ENCODE results near the gene CALN1.
"Not testable (repeated sequence)": the region's sequence is repeated elsewhere in the genome, so short reads cannot be mapped to it uniquely, and the experiment has no call there.

The CALN1 gene

DNA sequence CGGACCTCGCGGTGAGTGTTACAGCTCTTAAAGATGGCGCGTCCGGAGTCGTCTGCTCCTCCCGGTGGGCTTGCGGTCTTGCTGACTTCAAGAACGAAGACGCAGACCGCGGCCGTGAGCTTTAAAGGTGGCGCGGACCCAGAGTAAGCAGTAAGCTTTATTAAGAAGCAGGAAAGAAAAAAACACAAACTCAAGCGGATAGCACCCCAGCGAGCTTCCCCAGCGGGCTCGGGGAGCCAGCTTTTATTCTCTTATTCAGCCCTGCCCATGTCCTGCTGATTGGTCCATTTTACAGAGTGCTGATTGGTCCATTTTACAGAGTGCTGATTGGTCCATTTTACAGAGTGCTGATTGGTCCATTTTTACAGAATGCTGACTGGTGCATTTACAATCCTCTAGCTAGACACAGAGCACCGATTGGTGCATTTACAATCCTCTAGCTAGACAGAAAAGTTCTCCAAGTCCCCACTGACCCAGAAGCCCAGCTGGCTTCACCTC is at the start of gene CALN1:
Gene CALN1 (minus strand): TSS at position 218 of the 498 bp plus-strand sequence.
- not testable (repeated sequence) for DNase-seq (ENCODE audit: low read depth in 2 of 2)

DNA sequence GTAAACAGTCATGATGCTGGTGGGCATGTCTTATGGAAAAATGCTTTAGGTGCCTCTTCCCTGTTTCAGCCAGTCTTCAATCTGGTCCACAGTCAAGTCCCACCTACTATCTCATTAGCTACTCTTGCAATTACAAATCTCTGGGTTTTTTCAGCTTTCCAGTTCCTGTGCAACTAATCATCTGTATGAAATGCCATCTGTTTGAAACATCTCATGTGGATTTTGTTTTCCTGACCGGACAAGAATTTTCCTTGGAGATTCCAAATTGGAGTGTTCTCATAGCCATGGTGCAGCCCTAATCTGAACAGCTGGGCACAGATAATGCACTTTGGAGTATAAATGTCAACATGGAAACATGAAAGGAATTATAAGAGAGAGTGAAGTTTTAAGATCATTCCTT is 41.3 kb upstream of the CALN1 start:
- no peak for DNase-seq (ENCODE audit: low read depth in 2 of 2)

DNA sequence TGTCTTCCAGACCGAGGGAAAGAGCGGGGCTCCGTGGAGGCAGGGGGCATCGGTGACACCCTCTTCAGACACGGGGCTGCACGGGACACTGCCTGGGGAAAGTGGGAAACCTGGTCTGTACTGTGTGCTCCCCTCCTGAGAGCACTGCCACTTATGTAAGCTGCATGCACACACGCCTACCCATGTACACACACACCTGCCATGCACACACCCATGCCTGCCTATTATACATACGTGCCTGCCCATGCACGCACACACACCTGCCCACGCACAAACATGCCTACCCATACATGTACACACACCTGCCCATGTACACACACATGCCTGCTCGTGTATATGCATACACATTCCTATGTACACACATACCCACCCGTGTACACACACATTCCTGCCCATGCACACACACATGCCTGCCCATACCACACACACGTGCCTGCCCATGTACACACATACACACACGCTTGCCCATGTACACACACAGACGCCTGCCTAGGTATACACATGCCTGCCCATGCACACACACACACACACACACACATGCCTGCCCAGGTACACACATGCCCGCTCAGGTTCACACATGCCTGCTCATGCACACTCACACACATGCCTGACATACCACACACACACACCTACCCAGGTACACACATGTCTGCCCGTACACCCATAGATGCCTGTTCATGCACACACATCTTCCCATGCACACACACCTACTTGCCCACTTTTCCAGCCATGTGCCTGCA is 35.5 kb upstream of the CALN1 start:
- DNase-seq (ENCODE audit: low read depth in 2 of 2), result no peak

DNA sequence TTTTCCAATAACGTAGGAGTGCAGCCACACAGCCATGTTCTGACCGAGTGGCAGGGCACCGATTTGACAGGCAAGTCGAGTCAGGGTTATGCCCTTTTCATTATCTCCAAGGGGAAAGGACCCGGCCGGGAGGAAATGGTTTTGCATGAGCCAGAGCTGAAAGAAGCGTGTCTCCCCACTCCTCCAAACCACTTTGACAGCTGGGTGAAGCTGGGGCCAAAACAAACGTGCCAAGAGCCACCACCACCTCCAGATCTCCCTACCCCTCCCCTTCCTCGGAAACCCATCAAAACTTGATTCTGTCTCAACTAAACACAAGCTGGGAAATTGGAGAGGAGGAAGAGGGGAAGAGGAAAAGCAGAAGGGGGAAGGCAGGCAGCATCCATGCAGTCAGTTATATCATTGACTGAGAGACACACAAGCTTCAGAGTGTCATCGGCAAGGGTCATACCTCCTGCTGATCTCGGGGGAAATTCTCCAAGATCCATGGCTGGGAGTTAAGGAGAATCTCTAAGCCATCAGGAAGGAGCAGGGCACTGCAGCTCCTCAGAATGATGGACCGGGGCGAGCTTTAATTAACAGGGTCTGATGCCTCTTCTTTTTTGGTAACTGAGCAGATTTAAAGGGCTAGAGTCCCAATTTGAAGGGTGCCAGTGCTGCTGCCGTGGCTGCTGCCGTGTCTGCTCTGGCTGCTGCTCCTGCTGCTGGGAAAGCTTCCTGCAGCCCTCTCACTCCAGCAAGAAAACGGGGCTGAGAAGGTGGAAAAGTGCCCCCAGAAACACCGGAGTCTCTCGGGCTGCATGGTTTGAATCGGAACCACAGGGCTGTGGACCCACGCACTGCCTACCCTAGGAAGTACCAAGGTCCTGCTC is 34.7 kb upstream of the CALN1 start:
- DNase-seq (ENCODE audit: low read depth in 2 of 2), result no peak

DNA sequence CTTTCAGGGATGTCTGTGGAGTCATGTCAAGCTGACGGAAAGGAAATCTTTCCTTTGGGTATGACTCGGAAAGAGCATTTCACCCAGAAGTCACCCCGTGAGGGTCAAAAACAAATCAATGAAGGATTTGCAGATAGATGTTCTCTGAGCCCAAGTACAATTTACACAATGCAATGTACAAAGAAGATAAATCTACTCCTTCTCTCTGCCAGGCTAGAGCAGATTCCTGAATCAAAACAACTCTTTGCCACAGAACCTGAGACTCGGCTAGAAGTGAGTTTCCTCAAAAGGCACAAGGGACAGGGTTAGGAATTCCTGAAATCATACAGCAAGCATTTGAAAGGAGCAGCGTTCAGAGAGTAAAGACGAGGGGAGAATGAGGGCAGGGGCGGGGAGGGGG is 34.0 kb upstream of the CALN1 start:
- no peak for DNase-seq (ENCODE audit: low read depth in 2 of 2)

DNA sequence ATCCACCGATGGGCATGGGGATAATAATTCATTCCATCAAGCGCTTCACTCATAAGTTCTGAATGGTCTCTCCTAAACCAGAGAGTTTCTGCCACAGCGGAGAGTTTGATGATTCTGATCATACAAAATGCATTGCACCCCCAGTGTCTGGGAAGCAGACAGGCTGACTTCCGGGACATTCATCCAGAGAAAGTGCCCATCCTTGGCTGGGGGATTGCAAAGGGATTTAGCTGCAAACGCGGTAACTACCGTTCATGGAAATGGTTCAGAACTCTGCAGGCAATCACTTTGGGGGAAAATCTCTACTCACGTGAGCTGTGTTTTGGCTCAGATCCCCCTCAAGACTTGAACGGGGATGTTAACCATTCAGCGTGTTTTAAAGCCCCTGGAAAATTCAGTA is 33.4 kb upstream of the CALN1 start:
- no peak for DNase-seq (ENCODE audit: low read depth in 2 of 2)

DNA sequence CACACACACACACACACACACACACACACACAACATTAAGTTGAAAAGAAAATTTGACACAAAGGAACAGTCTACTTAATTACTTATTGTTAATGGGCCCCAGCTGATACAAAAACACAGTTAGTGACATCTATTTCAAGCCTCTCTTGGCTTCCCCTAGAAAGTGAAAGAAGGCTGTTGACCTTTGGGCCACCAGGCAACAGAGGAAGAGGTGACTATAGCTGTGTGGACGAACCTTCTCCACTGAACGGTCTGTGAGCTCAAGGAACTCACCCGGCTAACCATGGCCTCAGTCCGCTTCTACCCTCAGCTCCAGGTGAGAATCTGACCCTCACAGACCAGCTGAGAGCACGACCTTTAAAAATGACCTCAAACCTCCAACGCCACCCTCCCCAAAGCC is 32.9 kb upstream of the CALN1 start:
- no peak for DNase-seq (ENCODE audit: low read depth in 2 of 2)

DNA sequence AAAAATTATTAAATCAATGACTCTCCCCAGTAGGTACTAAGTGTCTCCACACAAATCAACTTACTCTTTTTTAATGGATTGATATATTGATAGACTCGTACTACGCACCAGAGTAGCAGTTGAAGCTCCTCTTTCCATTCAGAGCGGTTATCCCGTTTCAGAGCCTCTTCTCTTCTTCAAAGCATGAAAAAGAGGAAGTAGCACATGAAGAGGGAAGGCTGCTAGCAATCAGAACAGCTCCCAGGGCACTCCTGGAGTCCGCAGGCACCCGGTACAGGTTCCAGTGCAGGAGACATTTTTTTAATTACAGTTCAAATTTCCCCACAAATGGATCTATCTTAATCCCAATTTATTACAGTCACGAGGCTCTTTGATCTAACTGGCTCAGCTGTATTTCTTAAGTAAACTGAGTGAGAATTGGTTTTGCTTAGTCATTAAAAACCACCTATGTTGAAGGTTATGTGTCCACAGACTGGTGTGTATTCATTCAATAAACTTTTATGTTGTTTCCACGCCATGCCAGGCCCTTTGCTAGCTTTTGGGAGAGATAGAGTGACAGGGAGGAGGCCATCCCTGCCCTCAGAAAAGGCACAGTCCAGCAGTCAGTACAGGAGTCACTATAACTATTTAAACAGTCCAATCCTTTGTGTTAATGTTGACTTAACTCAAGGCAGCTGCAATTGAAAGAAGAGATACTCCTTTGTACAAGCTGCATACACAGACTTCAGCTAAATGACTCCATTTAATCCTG is 32.1 kb upstream of the CALN1 start:
- DNase-seq (ENCODE audit: low read depth in 2 of 2), result no peak

DNA sequence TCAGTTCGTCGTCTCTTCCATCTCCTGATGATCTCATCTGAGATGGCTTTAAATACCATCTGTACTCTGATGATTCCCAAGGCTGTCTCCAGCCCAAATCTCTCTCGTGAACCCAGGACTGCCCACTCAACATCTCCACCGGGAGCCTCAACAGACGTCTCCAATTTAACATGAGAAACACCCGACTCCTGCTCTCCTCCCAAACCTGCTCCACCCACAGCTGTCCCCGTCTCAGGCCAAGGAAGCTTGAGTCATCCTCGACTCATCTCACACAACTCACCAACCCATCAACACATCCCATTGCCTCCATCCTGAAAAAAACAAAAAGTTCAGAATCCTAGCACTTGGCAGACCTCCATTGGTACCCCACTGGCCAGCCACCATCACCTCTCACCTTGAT is 29.7 kb upstream of the CALN1 start:
- DNase-seq (ENCODE audit: low read depth in 2 of 2), result no peak

DNA sequence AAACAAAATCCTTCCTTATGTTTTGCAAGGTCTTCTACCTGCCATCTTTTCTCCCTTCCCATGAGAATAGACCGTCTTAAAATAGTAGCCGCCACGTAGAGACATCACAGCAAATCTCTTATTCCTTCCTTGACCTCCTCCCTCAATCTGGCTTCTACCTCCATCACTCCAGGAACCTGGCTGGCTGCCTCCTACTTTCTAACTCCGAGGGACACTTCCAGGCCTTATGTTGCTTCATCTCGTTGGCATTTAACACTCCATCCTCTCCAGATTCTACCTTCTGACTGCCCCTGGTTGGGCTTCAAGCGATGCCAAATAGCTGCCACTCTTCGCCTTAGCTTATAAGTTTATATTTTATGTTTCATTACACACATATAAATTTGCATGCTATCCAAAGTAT is 26.4 kb upstream of the CALN1 start:
- DNase-seq (ENCODE audit: low read depth in 2 of 2), result no peak

DNA sequence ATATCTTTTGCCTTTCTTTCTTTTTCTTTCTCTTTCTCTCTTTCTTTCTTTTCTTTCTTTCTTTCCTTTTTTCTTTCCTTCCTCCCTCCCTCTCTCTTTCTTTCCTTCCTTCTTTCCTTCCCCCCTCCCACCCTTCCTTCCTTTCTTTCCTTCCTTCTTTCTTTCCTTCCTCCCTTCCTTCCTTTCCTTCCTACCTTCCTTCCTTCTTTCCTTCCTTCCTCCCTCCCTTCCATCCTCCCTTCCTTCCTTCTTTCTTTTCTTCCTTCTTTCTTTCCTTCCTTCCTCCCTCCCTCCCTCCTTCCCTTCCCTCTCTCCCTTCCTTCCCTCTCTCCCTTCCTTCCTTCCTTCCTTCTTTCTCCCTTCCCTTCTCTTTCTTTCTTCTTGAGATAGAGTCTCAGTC is 25.5 kb upstream of the CALN1 start:
- no peak for DNase-seq (ENCODE audit: low read depth in 2 of 2)

DNA sequence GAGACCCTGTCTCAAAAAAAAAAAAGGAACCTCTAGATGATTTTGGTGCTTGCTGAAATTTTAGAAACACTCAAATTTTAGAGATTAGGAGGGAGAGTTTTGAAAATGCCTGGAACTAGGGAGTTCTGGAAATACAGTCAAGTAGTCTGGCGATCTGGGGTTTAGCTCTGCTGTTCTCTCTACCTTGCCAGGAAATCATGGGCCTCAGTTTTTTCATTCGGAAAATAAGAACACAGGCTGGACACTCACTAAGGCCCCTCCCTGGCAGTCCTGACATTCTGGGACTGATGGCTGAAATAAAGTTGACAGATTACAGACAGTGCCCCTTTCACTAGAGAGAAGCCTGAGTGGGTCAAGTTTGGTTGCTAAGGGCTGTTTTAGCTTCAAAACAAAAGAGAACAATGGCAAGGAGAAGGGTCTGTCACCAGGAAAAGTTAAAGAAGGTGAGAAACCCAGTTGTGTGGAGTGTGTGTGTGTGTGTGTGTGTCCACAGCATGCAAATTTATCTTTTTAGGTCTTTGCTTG is 25.0 kb upstream of the CALN1 start:
- DNase-seq (ENCODE audit: low read depth in 2 of 2), result no peak

DNA sequence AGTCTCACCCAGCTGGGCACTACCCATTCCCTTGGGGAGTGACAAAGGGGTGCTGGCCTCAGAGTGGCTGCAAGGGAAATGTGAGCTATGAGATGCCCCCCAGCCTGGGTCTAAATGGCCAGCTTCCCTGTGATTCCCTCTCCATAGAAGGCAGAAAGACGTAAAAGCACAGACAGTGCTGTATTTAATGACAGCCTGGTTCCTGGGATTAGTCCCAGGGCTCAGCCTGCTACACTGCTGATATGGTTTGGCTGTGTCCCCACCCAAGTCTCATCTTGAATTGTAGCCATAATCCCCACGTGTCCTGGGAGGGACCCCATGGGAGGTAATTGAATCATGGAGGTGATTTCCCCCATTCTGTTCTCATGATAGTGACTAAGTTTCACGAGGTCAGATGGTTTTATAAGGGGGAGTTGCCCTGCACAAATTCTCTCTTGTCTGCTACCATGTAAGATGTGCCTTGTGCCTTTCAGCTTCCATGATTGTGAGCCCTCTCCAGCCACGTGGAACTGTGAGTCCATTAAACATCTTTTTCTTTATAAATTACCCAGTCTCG is 23.9 kb upstream of the CALN1 start:
- no peak for DNase-seq (ENCODE audit: low read depth in 2 of 2)

DNA sequence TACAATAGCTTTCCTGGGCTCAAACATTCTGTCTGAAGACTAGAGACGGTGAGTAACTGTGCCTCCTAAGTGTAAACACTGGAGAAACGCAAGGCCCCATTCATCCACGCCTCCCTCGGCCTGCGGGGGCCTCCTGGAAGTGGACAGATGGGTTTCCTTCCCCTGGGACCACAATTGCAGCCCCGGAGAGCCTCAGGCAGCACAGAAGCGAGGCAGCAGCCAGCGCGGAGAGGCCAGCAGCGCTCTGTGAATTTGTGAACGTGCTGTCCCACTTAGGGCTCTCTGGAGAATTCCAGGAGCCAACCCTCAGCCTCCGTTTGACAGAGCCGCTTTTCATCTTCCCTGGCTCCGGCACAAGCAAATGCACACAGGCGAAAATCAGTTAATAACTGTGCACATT is 23.2 kb upstream of the CALN1 start:
- no peak for DNase-seq (ENCODE audit: low read depth in 2 of 2)

DNA sequence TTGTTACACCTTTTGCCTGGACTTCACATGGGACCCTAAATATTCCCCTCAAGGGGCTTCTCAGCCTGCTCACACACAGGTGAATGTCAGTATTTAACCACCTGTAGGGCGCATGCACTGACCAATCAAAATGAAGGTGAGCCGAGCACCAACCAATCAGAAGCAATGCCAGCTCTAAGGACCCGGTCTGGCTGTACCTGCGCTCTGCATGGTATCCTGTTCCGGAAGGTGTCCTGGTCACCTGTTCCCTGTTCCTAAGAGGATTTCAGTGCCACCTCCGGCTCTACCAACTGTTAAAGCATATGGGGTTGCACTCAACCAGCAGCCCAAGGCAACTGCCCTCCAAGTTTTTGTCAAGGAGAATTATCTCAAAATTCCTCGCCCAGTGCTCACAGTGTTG is 18.4 kb upstream of the CALN1 start:
- DNase-seq (ENCODE audit: low read depth in 2 of 2), result no peak

DNA sequence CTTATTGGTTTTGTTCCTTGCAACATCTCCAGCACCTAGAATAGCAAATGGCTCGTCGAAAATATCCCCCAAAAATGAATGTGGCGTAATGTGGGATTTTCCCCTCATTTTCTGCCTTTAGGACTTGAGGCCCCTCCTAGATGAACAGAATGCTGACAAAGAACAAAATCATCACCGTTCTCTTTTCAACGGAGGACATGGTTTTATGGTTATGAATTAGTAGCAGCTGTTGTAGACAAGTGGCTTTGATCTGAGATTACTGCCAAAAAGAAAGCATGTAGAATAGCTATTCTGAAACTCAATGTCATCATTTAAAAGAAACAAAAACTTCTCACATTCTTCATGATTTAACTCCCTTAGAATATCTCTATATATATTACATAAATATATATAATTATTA is 17.2 kb upstream of the CALN1 start:
- no peak for DNase-seq (ENCODE audit: low read depth in 2 of 2)

DNA sequence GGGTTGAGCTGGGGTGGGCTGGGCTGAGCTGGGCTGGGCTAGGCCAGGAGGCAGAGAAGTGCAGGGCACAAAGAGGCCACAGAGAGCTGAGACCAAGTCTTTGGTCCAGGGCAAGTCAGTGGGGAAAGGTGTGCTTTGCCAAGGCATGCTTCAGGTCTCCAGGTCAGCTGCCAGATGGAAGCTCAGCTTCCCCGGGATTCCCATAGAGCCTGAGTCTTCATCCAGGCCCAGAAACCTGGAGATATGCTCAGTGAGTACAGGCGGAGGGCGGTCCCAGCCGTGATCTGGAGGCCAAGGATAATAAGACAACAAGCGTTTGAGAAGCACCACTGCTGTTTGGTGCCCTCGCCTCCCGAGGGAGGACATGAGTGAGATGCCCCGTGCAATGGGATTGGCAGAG is 4.7 kb upstream of the CALN1 start:
- DNase-seq (ENCODE audit: low read depth in 2 of 2), result no peak

DNA sequence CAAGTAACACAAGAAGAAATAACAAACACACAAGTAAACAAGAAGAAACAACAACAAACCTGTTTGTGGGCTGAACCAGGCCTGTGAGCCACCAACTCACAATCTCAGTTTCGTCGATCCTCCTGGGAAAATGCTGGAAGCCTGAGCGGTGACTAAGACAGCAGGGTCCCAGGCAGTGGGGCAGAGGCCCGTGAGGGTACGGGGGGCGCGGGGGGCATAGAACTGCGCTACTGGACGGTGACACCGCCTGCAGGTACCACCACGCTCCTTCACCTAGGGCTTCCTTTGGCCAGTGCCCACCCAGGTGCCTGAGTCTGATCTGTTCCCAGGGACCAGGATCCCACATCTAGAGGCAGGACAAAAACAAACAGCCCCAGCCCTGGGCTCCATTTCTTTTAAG is 3.4 kb upstream of the CALN1 start:
- DNase-seq (ENCODE audit: low read depth in 2 of 2), result no peak

DNA sequence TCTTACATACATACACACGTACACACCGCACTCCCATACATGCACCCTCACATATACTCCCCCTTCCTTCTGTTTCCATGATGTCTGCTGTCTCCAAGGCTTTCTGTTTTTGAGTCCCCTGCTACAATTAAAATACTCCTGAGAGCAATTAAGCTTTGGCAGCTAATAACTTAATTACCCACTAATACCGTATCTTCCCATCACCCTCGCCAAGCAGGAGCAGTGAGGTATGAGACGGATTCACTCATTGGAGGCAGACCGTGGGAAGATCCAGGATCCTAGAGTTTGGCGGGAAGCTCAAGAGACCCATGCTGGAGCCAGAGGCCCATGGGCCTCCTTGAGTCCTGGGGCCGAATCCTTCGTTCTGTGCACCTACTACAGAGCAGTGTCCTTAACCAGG is 1.7 kb upstream of the CALN1 start:
- no peak for DNase-seq (ENCODE audit: low read depth in 2 of 2)

DNA sequence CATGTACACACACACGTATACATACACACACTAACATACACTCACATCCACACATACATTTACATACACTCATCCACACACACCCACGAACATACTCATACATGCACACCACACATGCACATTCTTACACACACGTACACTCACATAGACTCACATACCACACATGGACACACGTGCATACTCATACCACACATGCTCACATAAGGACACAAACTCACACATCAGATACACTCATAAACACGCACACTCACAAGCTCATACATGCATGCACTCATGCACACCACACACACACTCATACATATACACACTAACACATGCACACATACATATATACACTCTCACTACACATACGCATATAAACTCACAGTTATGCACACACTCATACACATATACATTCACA is 1.2 kb upstream of the CALN1 start:
- no peak for DNase-seq (ENCODE audit: low read depth in 2 of 2)

DNA sequence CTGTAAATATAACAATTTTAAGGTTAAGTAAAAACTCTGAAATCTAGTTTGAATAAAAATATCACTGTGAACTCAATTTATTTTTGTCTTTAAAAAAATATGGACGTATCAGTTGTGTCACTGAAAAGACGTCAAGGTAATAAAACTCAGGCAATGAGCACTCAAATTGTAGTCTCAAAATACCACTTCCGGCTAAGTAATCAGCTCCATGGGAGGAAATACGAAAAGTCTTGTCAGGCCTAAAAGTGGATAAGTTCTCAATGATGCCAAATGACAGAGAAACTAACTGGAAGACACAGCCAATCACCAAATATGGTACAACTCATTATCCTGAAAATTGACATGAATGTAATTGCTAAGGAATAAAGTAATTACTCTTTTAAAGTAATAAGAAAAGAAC is 719 bp downstream of the CALN1 start:
- no peak for DNase-seq (ENCODE audit: low read depth in 2 of 2)

DNA sequence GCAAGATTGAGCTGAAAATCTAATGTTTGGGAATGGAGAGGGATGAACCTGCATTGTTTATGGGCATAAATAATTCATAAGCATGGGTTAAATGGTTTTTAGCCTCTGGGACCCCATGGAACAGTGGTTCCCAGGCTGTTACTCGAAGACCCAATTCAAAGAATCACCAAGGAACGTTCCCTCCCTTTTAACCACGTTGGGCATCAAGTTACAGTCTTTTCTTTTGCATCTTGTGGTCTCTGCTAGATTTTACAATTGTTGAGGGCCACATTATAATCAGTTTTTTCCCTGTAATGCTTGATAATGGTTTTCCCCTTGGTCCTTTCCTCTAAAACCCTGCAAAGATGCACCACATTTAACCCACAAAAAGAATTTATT is 2.5 kb downstream of the CALN1 start:
- DNase-seq (ENCODE audit: low read depth in 2 of 2), result no peak
